GM12878 (cell line): ENCODE results near the gene NECTIN1. TPM values are rescaled to one million over a fixed set of nuclear protein-coding genes. Genes with fewer than 3 reads are reported as not detected.

Experiments used
- ATAC-seq: fragments of 200-7000 bp; cut with Tn5 transposase; 3 replicates; pipeline ENCODE4 v1.9.1; 2020; ENCODE audit warnings: mild to moderate bottlenecking, moderate library complexity
- BruUV-seq: library from RNA; stranded (reverse); fragments of 400-500 nt; replicated peaks from 2 replicates; lab custom pipeline; 2021; lab: Mats Ljungman, UMichigan
- CTCF ChIA-PET: fragments of 300-600 bp; sonication (Branson Sonifier 250); formaldehyde crosslinking; extraction: SDS; loops from one replicate; lab custom pipeline; 2021; ENCODE audit warnings: inconsistent platforms; lab: Yijun Ruan, JAX
- POLR2A ChIA-PET: fragments of 350-600 bp; formaldehyde crosslinking; extraction: SDS; loops from one replicate; lab custom pipeline; 2021; ENCODE audit warnings: inconsistent platforms; lab: Charles Lee
- RAD21 ChIA-PET: fragments of 300-600 bp; sonication (Branson Sonifier 250); formaldehyde crosslinking; loops from one replicate; lab custom pipeline; 2023; ENCODE audit warnings: antibody characterized with exemption; ENCODE audit not compliant: unreplicated experiment; lab: Charles Lee
- SMC1A ChIA-PET: fragments of 300-600 bp; sonication (Branson Sonifier 250); formaldehyde crosslinking; loops from one replicate; lab custom pipeline; 2023; ENCODE audit not compliant: unreplicated experiment, uncharacterized antibody; lab: Charles Lee
- DNase-seq: peaks from one replicate; pipeline ENCODE4 v3.0.0-alpha.2; 2011; ENCODE audit warnings: low read depth, low spot score
- FAIRE-seq: peaks from 3 replicates; lab custom pipeline; 2011; peaks lifted over from hg19 to GRCh38; lab: Jason Lieb, UNC
- H2AFZ ChIP-seq: 2 replicates; pipeline ENCODE4 v1.6.0; 2011; ENCODE audit warnings: low read depth, low read length, control low read depth; ENCODE audit not compliant: control insufficient read depth
- H3K27ac ChIP-seq: 2 replicates; pipeline ENCODE4 v1.5.1; 2011; ENCODE audit warnings: control low read depth; ENCODE audit not compliant: control insufficient read depth, insufficient read depth
- H3K27me3 ChIP-seq, 2 experiments: replicated peaks in 1 of 2; 2 replicates each; pipeline versions ENCODE4 v1.6.0 to v1.6.1; 2011; ENCODE audit warnings: low read length in 1 of 2; ENCODE audit not compliant: control insufficient read depth in 2 of 2, insufficient read depth in 2 of 2
- H3K36me3 ChIP-seq, 2 experiments: 2 replicates each; pipeline ENCODE4 v1.5.1; 2011; ENCODE audit warnings: low read length in 1 of 2; ENCODE audit not compliant: control insufficient read depth in 2 of 2, insufficient read depth in 2 of 2
- H3K4me1 ChIP-seq: 2 replicates; pipeline ENCODE4 v1.6.1; 2011; ENCODE audit warnings: mild to moderate bottlenecking, low read length, moderate library complexity, mixed read lengths; ENCODE audit not compliant: control insufficient read depth, insufficient read depth
- H3K4me2 ChIP-seq: 2 replicates; pipeline ENCODE4 v1.6.0; 2011; ENCODE audit warnings: control low read depth; ENCODE audit not compliant: control insufficient read depth, insufficient read depth
- H3K4me3 ChIP-seq: fragments of 200-600 bp; sonication (generic); 2 replicates; pipeline ENCODE4 v1.5.1; 2016
- H3K79me2 ChIP-seq: 2 replicates; pipeline ENCODE4 v1.6.0; 2011; ENCODE audit warnings: low read length; ENCODE audit not compliant: control insufficient read depth, insufficient read depth
- H3K9ac ChIP-seq: 2 replicates; pipeline ENCODE4 v1.8.0; 2011; ENCODE audit warnings: low read length, control low read depth, mixed read lengths; ENCODE audit not compliant: control insufficient read depth, insufficient read depth
- H3K9me3 ChIP-seq: replicated peaks from 3 replicates; pipeline ENCODE4 v1.5.1; 2011; ENCODE audit warnings: mild to moderate bottlenecking, low read length; ENCODE audit not compliant: control insufficient read depth, insufficient read depth
- H4K20me1 ChIP-seq: 2 replicates; pipeline ENCODE4 v1.6.0; 2011; ENCODE audit not compliant: control insufficient read depth, insufficient read depth
- BHLHE40 ChIP-seq, 2 experiments: fragments of 450-650 bp in 1 of 2; IDR thresholded peaks; 2 replicates each; pipeline ENCODE4 v1.6.1; 2011 to 2017; ENCODE audit warnings: low read depth in 2 of 2, borderline replicate concordance in 1 of 2, improper control_type of control experiment in 1 of 2, low read length in 1 of 2, mild to moderate bottlenecking in 1 of 2
- CBX3 ChIP-seq: fragments of 200-600 bp; sonication (generic); IDR thresholded peaks from 2 replicates; pipeline ENCODE4 v1.6.1; 2016; ENCODE audit warnings: low read depth, borderline replicate concordance
- CUX1 ChIP-seq: IDR thresholded peaks from 2 replicates; pipeline ENCODE4 v1.6.1; 2012; ENCODE audit warnings: improper control_type of control experiment, low read depth, low read length; ENCODE audit not compliant: insufficient replicate concordance
- EGR1 ChIP-seq, 2 experiments: IDR thresholded peaks; 1 replicate in 1 of 2; 2 replicates in 1 of 2; pipeline ENCODE4 v1.6.1; 2011 to 2012; ENCODE audit warnings: low read depth in 2 of 2, low read length in 2 of 2, borderline replicate concordance in 1 of 2, mild to moderate bottlenecking in 1 of 2, moderate library complexity in 1 of 2
- GATAD2B ChIP-seq: fragments of 450-650 bp; conservative IDR thresholded peaks from 2 replicates; pipeline ENCODE4 v1.6.1; 2017; ENCODE audit warnings: low read depth, mild to moderate bottlenecking, moderate library complexity
- IRF4 ChIP-seq: IDR thresholded peaks from 2 replicates; pipeline ENCODE4 v1.6.1; 2011; ENCODE audit warnings: low read depth, low read length
- NR2F1 ChIP-seq: fragments of 450-650 bp; conservative IDR thresholded peaks from 2 replicates; pipeline ENCODE4 v1.6.1; 2017; ENCODE audit warnings: mild to moderate bottlenecking
- PAX5 ChIP-seq: IDR thresholded peaks from 2 replicates; pipeline ENCODE4 v1.6.1; 2011; ENCODE audit warnings: low read depth, low read length, borderline replicate concordance
- POLR2A ChIP-seq: IDR thresholded peaks from 2 replicates; pipeline ENCODE4 v1.6.1; 2011; ENCODE audit warnings: low read depth, mild to moderate bottlenecking, low read length
- SMARCA5 ChIP-seq: fragments of 450-650 bp; IDR thresholded peaks from 2 replicates; pipeline ENCODE4 v1.6.1; 2017; ENCODE audit warnings: mild to moderate bottlenecking
- TARDBP ChIP-seq: IDR thresholded peaks from 2 replicates; pipeline ENCODE4 v1.6.1; 2016; ENCODE audit warnings: borderline replicate concordance
- ZZZ3 ChIP-seq: IDR thresholded peaks from 2 replicates; pipeline ENCODE4 v1.6.1; 2011; ENCODE audit warnings: low read depth; ENCODE audit not compliant: control insufficient read depth, insufficient read length
- WGBS: methylation state at CpG from one replicate; pipeline ENCODE4 v1.1.6; 2016; ENCODE audit warnings: low lambda C conversion rate; ENCODE audit not compliant: insufficient replicate concordance, insufficient coverage; ENCODE audit errors: missing lambda C conversion rate; 5-methylcytosine and 5-hydroxymethylcytosine counted together
- in situ Hi-C: fragments of 300-500 bp; cut with MboI; formaldehyde crosslinking; loops from 9 replicates; pipeline ENCODE4 v1.14.3; 2018; ENCODE audit warnings: mixed read lengths
- intact Hi-C: fragments of 100-400 bp; cut with micrococcal nuclease; formaldehyde crosslinking; loops from one replicate; pipeline ENCODE4 v1.14.2; 2022; ENCODE audit not compliant: unreplicated experiment
- polyA plus RNA-seq, 11 experiments: library from polyadenylated mRNA; depleted of rRNA in 4 of 11; unstranded in 6 of 11; stranded (reverse) in 5 of 11; fragments of >200 nt; fragmentation: Nextera tagmentation in 4 of 11; fragmentation: Illumina TruSeq in 1 of 11; extraction: Ambion mirVana in 4 of 11; extraction: Trizol in 1 of 11; gene quantifications; 1 replicate in 1 of 11; 2 replicates in 10 of 11; pipeline versions ENCODE4 v1.2.1 to v1.2.3, GENCODE V29; 2011 to 2016; ENCODE audit warnings: inconsistent platforms in 2 of 11, missing spikeins in 2 of 11, low read depth in 1 of 11
- total RNA-seq, 4 experiments: library from RNA; depleted of rRNA in 3 of 4; stranded (reverse); fragments of >200 nt in 3 of 4; fragmentation: Illumina TruSeq in 1 of 4; extraction: Trizol in 1 of 4; gene quantifications; 2 replicates each; pipeline versions ENCODE4 v1.2.1 to v1.2.3, GENCODE V29; 2013 to 2021
- TF ChIP-seq, protein P1 (sequence below): fragments of 450-650 bp; formaldehyde crosslinking; IDR thresholded peaks from 2 replicates; pipeline ENCODE4 v1.4.0; 2020; ENCODE audit warnings: mild to moderate bottlenecking, moderate library complexity
- TF ChIP-seq, protein P2 (sequence below): fragments of 150-350 bp; IDR thresholded peaks from 2 replicates; pipeline ENCODE4 v1.6.1; 2014; ENCODE audit warnings: mild to moderate bottlenecking, low read depth, low read length

The NECTIN1 gene
- total and polyA plus RNA-seq, 10 of the 15 experiments (the other 5 are each of a cell fraction or from before 2014, with no cell fraction given) = 0.97 to 9.2 (median 2.3) TPM

- intact Hi-C loops (no loop called here), in situ Hi-C loops (no loop called here)
- H3K4me2 ChIP-seq = no peak overlapping the region
- H3K27ac ChIP-seq = no peak overlapping the region
- H4K20me1 ChIP-seq = no peaks in the 10 kb centered on the region
- DNase-seq (no peak), FAIRE-seq (no peak), ATAC-seq (no peak)
- BruUV-seq = no TSS peak
- ChIA-PET SMC1A (interaction anchor here (0.8 to 4.0 kb wide), 5 partner anchors 30 to 186 kb away, joined by 3 to 33 read pairs (median 3); no protein-coding TSS in a partner anchor), CTCF (interaction anchor here (0.9 to 10.3 kb wide), 6 partner anchors 9 to 49 kb away, joined by 3 to 214 read pairs (median 5); no protein-coding TSS in a partner anchor), RAD21 (interaction anchor here (1.6 to 9.2 kb wide), 3 partner anchors 30 to 55 kb away, joined by 7 to 192 read pairs (median 12); no protein-coding TSS in a partner anchor), POLR2A (interaction anchor here (1.0 to 7.3 kb wide), 3 partner anchors 28 to 49 kb away, joined by 3 to 74 read pairs (median 4); no protein-coding TSS in a partner anchor)
- 52% methylated on average over 4 of the region's 4 CpGs for WGBS
- no peak overlapping the region for H3K4me3 ChIP-seq
- no peak for TF ChIP-seq POLR2A
- TF ChIP-seq GATAD2B = no peak
- no peak for TF ChIP-seq CBX3
- no peak for TF ChIP-seq PAX5
- TF ChIP-seq TARDBP = no peak
- no peak for TF ChIP-seq ZZZ3
- no peak for TF ChIP-seq CUX1
- TF ChIP-seq NR2F1 = no peak
- TF ChIP-seq BHLHE40 (IDR thresholded peaks at IDR 0.05; ENCODE audit: borderline replicate concordance in 1 of 2, low read depth in 2 of 2, low read length in 1 of 2) = no peak
- TF ChIP-seq EGR1 (IDR thresholded peaks at IDR 0.05; ENCODE audit: borderline replicate concordance in 1 of 2, low read depth in 2 of 2, low read length in 2 of 2) = no peak
- TF ChIP-seq SMARCA5 = no peak
- TF ChIP-seq, protein P1, sequence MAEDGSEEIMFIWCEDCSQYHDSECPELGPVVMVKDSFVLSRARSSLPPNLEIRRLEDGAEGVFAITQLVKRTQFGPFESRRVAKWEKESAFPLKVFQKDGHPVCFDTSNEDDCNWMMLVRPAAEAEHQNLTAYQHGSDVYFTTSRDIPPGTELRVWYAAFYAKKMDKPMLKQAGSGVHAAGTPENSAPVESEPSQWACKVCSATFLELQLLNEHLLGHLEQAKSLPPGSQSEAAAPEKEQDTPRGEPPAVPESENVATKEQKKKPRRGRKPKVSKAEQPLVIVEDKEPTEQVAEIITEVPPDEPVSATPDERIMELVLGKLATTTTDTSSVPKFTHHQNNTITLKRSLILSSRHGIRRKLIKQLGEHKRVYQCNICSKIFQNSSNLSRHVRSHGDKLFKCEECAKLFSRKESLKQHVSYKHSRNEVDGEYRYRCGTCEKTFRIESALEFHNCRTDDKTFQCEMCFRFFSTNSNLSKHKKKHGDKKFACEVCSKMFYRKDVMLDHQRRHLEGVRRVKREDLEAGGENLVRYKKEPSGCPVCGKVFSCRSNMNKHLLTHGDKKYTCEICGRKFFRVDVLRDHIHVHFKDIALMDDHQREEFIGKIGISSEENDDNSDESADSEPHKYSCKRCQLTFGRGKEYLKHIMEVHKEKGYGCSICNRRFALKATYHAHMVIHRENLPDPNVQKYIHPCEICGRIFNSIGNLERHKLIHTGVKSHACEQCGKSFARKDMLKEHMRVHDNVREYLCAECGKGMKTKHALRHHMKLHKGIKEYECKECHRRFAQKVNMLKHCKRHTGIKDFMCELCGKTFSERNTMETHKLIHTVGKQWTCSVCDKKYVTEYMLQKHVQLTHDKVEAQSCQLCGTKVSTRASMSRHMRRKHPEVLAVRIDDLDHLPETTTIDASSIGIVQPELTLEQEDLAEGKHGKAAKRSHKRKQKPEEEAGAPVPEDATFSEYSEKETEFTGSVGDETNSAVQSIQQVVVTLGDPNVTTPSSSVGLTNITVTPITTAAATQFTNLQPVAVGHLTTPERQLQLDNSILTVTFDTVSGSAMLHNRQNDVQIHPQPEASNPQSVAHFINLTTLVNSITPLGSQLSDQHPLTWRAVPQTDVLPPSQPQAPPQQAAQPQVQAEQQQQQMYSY (CRISPR knock-in tag) = no peak
- TF ChIP-seq, protein P2, sequence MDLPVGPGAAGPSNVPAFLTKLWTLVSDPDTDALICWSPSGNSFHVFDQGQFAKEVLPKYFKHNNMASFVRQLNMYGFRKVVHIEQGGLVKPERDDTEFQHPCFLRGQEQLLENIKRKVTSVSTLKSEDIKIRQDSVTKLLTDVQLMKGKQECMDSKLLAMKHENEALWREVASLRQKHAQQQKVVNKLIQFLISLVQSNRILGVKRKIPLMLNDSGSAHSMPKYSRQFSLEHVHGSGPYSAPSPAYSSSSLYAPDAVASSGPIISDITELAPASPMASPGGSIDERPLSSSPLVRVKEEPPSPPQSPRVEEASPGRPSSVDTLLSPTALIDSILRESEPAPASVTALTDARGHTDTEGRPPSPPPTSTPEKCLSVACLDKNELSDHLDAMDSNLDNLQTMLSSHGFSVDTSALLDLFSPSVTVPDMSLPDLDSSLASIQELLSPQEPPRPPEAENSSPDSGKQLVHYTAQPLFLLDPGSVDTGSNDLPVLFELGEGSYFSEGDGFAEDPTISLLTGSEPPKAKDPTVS = no peak
- TF ChIP-seq IRF4 = no peak
- no peaks in the 10 kb centered on the region for H3K9me3 ChIP-seq
- H3K36me3 ChIP-seq = no peaks in the 10 kb centered on the region; a peak in 2 of 4 replicates
- peaks cover 25% of the 10 kb centered on the region for H3K4me1 ChIP-seq
- no peak overlapping the region for H3K9ac ChIP-seq
- no peak overlapping the region for H2AFZ ChIP-seq
- peaks cover 0 to 4% of the 10 kb centered on the region in 2 experiments; a peak in 2 of 4 replicates for H3K27me3 ChIP-seq
- H3K79me2 ChIP-seq = peaks cover 15% of the 10 kb centered on the region
Observed at GRCh38 chr11:119723952-119724325, 5.1 kb downstream of the NECTIN1 start.
